Measurements from ENCODE around the gene ITGB1BP1. TPM values are rescaled to one million over a fixed set of nuclear protein-coding genes. Genes with fewer than 3 reads are reported as not detected.

ITGB1BP1 gene
- total and polyA plus RNA-seq, 9 of the 15 experiments (the other 6 are each of a cell fraction or from before 2014, with no cell fraction given): 37.8 to 95.3 (median 50.4) TPM

DNA sequence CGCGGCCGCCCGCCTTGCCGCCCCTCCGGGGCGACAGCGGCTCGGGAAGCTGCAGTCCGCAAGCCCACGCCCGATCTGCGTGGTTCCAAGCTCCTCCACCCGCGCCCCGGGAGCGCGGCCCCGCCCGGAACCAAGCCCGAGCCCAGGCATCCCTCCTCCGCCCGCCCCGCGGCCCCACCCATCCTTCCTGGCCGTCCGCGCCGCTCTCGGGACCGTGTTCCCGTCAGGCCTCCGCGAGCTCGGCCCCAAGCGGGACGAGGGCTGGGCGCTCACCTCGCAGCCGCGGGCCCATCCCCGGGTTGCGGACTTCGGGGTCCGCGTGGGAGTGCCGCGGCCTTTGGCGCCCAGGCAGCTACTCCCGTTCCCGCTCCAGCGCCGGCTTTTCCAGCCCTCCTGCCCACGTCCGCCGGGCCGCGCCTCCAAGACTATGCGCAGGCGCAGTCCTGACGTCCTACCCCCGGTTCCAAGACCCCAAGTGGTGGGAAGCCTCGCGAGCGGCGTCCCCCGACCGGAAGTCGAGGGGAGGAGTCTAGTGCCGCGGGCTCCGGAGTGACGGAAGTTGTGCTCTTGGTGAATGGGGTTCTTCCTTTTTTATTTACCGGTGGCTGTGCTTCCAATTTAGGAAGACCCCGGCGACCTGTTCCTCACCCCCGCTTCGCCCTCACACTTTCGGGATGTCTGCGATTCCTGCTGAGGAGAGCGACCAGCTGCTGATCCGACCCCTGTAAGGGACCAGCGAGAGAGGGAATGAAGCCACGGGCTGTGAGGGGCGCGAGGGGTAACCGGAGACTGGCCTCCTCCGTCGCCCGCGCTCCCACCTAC lies at the start of gene ITGB1BP1, which contains the start of gene CPSF3 (continued):
- TF ChIP-seq, protein P1, sequence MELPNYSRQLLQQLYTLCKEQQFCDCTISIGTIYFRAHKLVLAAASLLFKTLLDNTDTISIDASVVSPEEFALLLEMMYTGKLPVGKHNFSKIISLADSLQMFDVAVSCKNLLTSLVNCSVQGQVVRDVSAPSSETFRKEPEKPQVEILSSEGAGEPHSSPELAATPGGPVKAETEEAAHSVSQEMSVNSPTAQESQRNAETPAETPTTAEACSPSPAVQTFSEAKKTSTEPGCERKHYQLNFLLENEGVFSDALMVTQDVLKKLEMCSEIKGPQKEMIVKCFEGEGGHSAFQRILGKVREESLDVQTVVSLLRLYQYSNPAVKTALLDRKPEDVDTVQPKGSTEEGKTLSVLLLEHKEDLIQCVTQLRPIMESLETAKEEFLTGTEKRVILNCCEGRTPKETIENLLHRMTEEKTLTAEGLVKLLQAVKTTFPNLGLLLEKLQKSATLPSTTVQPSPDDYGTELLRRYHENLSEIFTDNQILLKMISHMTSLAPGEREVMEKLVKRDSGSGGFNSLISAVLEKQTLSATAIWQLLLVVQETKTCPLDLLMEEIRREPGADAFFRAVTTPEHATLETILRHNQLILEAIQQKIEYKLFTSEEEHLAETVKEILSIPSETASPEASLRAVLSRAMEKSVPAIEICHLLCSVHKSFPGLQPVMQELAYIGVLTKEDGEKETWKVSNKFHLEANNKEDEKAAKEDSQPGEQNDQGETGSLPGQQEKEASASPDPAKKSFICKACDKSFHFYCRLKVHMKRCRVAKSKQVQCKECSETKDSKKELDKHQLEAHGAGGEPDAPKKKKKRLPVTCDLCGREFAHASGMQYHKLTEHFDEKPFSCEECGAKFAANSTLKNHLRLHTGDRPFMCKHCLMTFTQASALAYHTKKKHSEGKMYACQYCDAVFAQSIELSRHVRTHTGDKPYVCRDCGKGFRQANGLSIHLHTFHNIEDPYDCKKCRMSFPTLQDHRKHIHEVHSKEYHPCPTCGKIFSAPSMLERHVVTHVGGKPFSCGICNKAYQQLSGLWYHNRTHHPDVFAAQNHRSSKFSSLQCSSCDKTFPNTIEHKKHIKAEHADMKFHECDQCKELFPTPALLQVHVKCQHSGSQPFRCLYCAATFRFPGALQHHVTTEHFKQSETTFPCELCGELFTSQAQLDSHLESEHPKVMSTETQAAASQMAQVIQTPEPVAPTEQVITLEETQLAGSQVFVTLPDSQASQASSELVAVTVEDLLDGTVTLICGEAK (IDR thresholded peaks at IDR 0.05): peak; percentile 95
- TF ChIP-seq, protein P1 (CRISPR knock-in tag; IDR thresholded peaks at IDR 0.05): no peak
- TF ChIP-seq ZNF41 (CRISPR knock-in tag; conservative IDR thresholded peaks at IDR 0.05) (no peak), ZNF184 (CRISPR knock-in tag; IDR thresholded peaks at IDR 0.05) (no peak), FOXP1 (CRISPR knock-in tag; IDR thresholded peaks at IDR 0.05) (peak; percentile 85), RBM25 (IDR thresholded peaks at IDR 0.05; ENCODE audit: low read depth, low read length, severe bottlenecking) (peak; percentile 74), ERF (CRISPR knock-in tag; IDR thresholded peaks at IDR 0.05) (0 out of 2 replicates have a peak, but pooled peaks have one; percentile 38), ZKSCAN1 (IDR thresholded peaks at IDR 0.05; ENCODE audit: low read depth, low read length) (no peak; the same call in 1 of the 2 replicates), ELF4 (CRISPR knock-in tag; IDR thresholded peaks at IDR 0.05) (no peak), SMARCC2 (IDR thresholded peaks at IDR 0.05; ENCODE audit: low read depth) (no peak), KDM2B (CRISPR knock-in tag; IDR thresholded peaks at IDR 0.05) (no peak), HDAC3 (IDR thresholded peaks at IDR 0.05; ENCODE audit: borderline replicate concordance, partially characterized antibody) (no peak), MAFK (IDR thresholded peaks at IDR 0.05; ENCODE audit: low read length) (no peak)
- TF ChIP-seq, protein P2, sequence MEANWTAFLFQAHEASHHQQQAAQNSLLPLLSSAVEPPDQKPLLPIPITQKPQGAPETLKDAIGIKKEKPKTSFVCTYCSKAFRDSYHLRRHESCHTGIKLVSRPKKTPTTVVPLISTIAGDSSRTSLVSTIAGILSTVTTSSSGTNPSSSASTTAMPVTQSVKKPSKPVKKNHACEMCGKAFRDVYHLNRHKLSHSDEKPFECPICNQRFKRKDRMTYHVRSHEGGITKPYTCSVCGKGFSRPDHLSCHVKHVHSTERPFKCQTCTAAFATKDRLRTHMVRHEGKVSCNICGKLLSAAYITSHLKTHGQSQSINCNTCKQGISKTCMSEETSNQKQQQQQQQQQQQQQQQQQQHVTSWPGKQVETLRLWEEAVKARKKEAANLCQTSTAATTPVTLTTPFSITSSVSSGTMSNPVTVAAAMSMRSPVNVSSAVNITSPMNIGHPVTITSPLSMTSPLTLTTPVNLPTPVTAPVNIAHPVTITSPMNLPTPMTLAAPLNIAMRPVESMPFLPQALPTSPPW (CRISPR knock-in tag; IDR thresholded peaks at IDR 0.05): peak; percentile 90
- TF ChIP-seq, protein P3, sequence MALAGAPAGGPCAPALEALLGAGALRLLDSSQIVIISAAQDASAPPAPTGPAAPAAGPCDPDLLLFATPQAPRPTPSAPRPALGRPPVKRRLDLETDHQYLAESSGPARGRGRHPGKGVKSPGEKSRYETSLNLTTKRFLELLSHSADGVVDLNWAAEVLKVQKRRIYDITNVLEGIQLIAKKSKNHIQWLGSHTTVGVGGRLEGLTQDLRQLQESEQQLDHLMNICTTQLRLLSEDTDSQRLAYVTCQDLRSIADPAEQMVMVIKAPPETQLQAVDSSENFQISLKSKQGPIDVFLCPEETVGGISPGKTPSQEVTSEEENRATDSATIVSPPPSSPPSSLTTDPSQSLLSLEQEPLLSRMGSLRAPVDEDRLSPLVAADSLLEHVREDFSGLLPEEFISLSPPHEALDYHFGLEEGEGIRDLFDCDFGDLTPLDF (CRISPR knock-in tag; IDR thresholded peaks at IDR 0.05): peak; percentile 98
